Adipose tissue (tissue), 3 donors: ENCODE data around the gene USP40. TPM values are rescaled to one million over a fixed set of nuclear protein-coding genes. Genes with fewer than 3 reads are reported as not detected.

Experiments
- H3K27ac ChIP-seq: one replicate; pipeline ENCODE4 v1.5.1; 2013; ENCODE audit warnings: low read depth, low read length
- WGBS, 3 donors: extraction: QIAGEN DNeasy Blood & Tissue Kit; methylation state at CpG; one replicate each; pipeline ENCODE4 v1.1.7; 2013; 5-methylcytosine and 5-hydroxymethylcytosine counted together
- polyA plus RNA-seq, 3 donors: library from polyadenylated mRNA; stranded (reverse); fragments of 200-250 nt; gene quantifications; one replicate each; pipeline ENCODE4 v1.2.3, GENCODE V29; 2013
- donor health status: healthy with polysubstance abuse.
- donor health status: Bipolar disorder and iron deficiency.
- donor health status: healthy.

Gene USP40
- polyA plus RNA-seq, 3 donors, result 11.5 to 26.4 (median 16.2) TPM

GRCh38 chr2:233468047-233468740 is 98.4 kb downstream of the USP40 start:
- H3K27ac ChIP-seq, result no peak overlapping the region
- 92 to 96% (median 96%) methylated on average over 22 of the region's 22 CpGs for WGBS, 3 donors

GRCh38 chr2:233466991-233467603 is 99.5 kb downstream of the USP40 start:
- H3K27ac ChIP-seq, result no peak overlapping the region
- WGBS, 3 donors, result 91 to 94% (median 93%) methylated on average over 20 of the region's 20 CpGs

- H3K27ac ChIP-seq, result no peak overlapping the region
- 89 to 91% (median 90%) methylated on average over 16 of the region's 16 CpGs for WGBS, 3 donors
These were observed 101.9 kb downstream of the USP40 start for GRCh38 chr2:233464531-233465240.

- 90 to 94% (median 91%) methylated on average over 19 of the region's 19 CpGs for WGBS, 3 donors
- no peak overlapping the region for H3K27ac ChIP-seq
These were observed 102.5 kb downstream of the USP40 start for GRCh38 chr2:233464056-233464455.

- 89 to 97% (median 96%) methylated on average over 16 of the region's 16 CpGs for WGBS, 3 donors
- no peak overlapping the region for H3K27ac ChIP-seq
These were observed 103.0 kb downstream of the USP40 start for GRCh38 chr2:233463586-233463985.

GRCh38 chr2:233462826-233463470 is 103.6 kb downstream of the USP40 start:
- whole genome bisulfite sequencing, 3 donors, result 92 to 96% (median 95%) methylated on average over 21 of the region's 21 CpGs
- H3K27ac ChIP-seq, result no peak overlapping the region

- WGBS, 3 donors, result 93 to 95% (median 95%) methylated on average over 25 of the region's 25 CpGs
- H3K27ac ChIP-seq, result no peak overlapping the region
These were observed 104.3 kb downstream of the USP40 start for GRCh38 chr2:233462202-233462785.

GRCh38 chr2:233461481-233461891 is 105.1 kb downstream of the USP40 start:
- no peak overlapping the region for H3K27ac ChIP-seq
- WGBS, 3 donors, result 84 to 97% (median 94%) methylated on average over 8 of the region's 8 CpGs

- WGBS, 3 donors, result 73 to 93% (median 92%) methylated on average over 32 of the region's 32 CpGs
- no peak overlapping the region for H3K27ac ChIP-seq
These were observed 105.7 kb downstream of the USP40 start for GRCh38 chr2:233460726-233461441.

GRCh38 chr2:233459426-233459825 is 107.2 kb downstream of the USP40 start:
- 92 to 97% (median 94%) methylated on average over 10 of the region's 10 CpGs for WGBS, 3 donors

GRCh38 chr2:233458826-233459225 is 107.8 kb downstream of the USP40 start:
- 94 to 95% (median 95%) methylated on average over 8 of the region's 8 CpGs for WGBS, 3 donors

More at GRCh38 chr2:233459426-233459825, 107.2 kb downstream of the USP40 start:
- H3K27ac ChIP-seq, result no peak overlapping the region

GRCh38 chr2:233458031-233458610 is 108.5 kb downstream of the USP40 start:
- H3K27ac ChIP-seq, result no peak overlapping the region
- 93 to 95% (median 94%) methylated on average over 20 of the region's 20 CpGs for WGBS, 3 donors

More at GRCh38 chr2:233458826-233459225, 107.8 kb downstream of the USP40 start:
- H3K27ac ChIP-seq, result no peak overlapping the region

GRCh38 chr2:233457356-233457755 is 109.2 kb downstream of the USP40 start:
- H3K27ac ChIP-seq, result no peak overlapping the region
- 90 to 97% (median 94%) methylated on average over 5 of the region's 5 CpGs for WGBS, 3 donors

GRCh38 chr2:233456934-233457333 is 109.6 kb downstream of the USP40 start:
- 92 to 97% (median 95%) methylated on average over 5 of the region's 5 CpGs for WGBS, 3 donors
- no peak overlapping the region for H3K27ac ChIP-seq

GRCh38 chr2:233456111-233456510 is 110.5 kb downstream of the USP40 start:
- 92 to 95% (median 92%) methylated on average over 11 of the region's 11 CpGs for WGBS, 3 donors
- H3K27ac ChIP-seq, result no peak overlapping the region

- H3K27ac ChIP-seq, result no peak overlapping the region
These were observed 111.1 kb downstream of the USP40 start for GRCh38 chr2:233455491-233455890.

GRCh38 chr2:233455006-233455405 is 111.6 kb downstream of the USP40 start:
- WGBS, 3 donors, result 86 to 90% (median 88%) methylated on average over 11 of the region's 11 CpGs
- H3K27ac ChIP-seq, result no peak overlapping the region

More at GRCh38 chr2:233455491-233455890, 111.1 kb downstream of the USP40 start:
- 95 to 98% (median 97%) methylated on average over 7 of the region's 7 CpGs for WGBS, 3 donors
